HG03025 (cell line): ENCODE data around the gene NDUFA12.

Experiments used
- ATAC-seq: cut with Tn5 transposase; IDR thresholded peaks from one replicate; pipeline ENCODE4 v1.9.1; 2021; ENCODE audit warnings: mild to moderate bottlenecking, moderate library complexity; ENCODE audit not compliant: unreplicated experiment, low FRiP score

Gene NDUFA12

GRCh38 chr12:94942663-94943062 lies 60.8 kb downstream of the NDUFA12 start:
- no peak for ATAC-seq

- ATAC-seq: no peak
Observed at GRCh38 chr12:94941440-94941862, 62.0 kb downstream of the NDUFA12 start.

GRCh38 chr12:94940771-94941170 lies 62.7 kb downstream of the NDUFA12 start:
- no peak for ATAC-seq

- no peak for ATAC-seq
Observed at GRCh38 chr12:94938583-94938982, 64.9 kb downstream of the NDUFA12 start.

GRCh38 chr12:94930772-94931171 lies 72.7 kb downstream of the NDUFA12 start:
- no peak for ATAC-seq

GRCh38 chr12:94930216-94930654 lies 73.3 kb downstream of the NDUFA12 start:
- ATAC-seq: no peak

GRCh38 chr12:94929780-94930179 lies 73.7 kb downstream of the NDUFA12 start:
- no peak for ATAC-seq

- no peak for ATAC-seq
Observed at GRCh38 chr12:94925729-94926128, 77.8 kb downstream of the NDUFA12 start.

- no peak for ATAC-seq
Observed at GRCh38 chr12:94925206-94925605, 78.3 kb downstream of the NDUFA12 start.

- ATAC-seq: no peak
Observed at GRCh38 chr12:94922561-94922960, 80.9 kb downstream of the NDUFA12 start.
